Fibroblast of upper back skin (primary cell): ENCODE measurements around the gene ADAD1.
"Not testable (repeated sequence)": the region's sequence is repeated elsewhere in the genome, so short reads cannot be mapped to it uniquely, and the experiment has no call there.

Experiments used
- DNase-seq: peaks from one replicate; pipeline ENCODE4 v3.0.0-alpha.2; 2013

ADAD1 gene

DNA sequence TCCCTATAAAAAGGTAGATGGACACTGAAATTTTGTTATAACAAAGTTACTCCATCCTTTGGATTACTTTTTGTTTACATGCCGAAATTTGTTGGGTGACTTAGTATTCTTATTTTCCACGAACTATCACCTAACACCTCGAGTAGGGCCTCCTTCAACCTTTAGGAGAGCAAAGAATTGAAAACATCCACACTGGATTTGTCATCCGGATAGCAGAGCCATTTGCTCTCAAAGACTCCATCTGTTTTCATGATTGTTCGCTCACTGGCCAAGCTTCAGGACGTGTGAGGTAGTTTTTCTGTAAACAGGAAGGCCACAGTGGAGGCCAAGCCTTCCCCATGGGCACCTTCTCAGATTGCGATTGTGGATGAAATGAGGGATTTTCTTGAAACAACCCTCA lies at the start of gene ADAD1:
TSS of gene ADAD1 (plus strand) at position 301 of the 400 bp plus-strand sequence. CDS start 1,059 bp downstream, outside the sequence.
- no peak for DNase-seq

DNA sequence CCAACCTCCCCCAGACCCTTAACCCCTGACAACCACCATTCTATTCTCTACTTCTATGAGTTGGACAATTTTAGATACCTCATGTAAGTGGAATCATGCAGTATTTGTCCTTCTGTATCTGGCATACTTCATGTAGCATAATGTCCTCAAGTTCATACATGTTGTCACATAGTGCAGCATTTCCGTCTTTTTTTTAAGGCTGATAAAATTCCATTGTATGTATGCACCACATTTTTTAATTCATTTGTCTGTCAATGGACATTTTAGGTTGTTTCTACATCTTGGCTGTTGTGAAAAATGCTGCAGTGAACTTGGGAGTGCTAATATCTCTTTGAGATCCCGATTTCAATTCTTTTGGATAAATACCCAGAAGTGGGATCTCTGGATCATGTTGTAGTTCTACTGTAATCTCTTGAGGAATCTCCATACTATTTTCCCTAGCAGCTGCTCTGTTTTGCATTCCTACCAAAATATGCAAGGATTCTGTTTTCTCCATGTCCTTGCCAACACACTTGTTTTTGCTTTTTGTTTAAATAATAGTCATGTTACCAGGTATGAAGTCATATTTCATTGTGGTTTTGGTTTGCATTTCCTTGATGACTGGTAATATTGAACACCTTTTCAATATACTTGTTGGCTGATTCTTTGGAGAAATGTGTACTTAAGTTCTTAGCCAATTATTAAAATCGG lies 48.8 kb upstream of the ADAD1 start:
- peak; percentile 51 for DNase-seq

DNA sequence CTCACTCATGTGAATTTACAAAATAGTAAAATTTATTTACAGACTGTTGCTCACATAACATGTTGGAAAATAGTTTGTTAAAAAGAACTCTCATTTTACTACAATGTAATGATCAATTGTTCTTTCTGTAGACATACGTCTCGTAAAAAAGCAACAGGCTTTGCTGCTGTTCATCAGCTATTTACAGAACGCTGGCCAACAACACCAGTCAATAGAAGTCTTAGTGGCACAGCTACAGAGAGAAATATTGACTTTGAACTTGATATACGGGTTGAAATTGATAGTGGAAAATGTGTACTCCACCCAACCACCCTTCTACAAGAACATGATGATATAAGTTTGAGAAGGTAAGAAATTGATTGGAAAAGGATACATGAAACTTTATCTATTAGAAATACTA lies 47.6 kb upstream of the ADAD1 start:
- DNase-seq, result no peak

DNA sequence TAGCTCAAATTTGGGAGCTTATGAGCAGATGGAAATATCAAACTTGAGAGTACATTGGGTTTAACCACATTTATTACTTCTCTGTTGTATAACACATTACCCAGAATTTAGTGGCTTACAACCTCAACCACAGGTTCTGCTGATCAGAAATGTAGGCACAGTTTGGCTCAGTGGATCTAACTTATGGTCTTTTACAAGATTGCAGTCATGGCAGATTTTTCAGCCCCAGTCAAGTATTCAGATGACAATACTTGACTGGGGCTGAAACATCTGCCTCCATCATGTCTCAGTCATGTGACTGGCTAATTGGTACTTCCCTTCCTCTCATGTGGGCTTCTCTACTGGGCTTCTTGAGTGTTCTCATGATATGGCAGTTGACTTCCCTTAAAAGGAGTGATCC lies 44.0 kb upstream of the ADAD1 start:
- DNase-seq, result no peak

DNA sequence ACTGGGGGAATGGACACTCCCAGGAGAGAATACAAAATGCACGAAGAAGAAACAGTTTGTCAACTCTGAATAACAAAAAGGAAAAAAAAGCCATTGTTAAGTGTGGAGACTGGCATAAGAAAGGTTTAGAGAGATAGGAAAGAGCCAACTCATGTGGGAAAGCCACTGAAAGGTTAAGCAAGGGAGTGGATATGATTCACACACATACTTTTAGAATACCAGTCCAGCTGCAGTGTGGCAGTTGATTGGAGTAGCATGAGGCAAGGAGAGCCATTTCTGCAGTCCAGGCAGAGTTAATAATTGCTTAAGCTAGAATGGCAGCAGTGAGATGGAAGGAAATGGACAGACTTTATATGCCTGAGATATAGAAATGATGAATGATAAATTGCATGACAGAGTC lies 36.9 kb upstream of the ADAD1 start:
- DNase-seq, result peak; percentile 61

GRCh38 chr4:122346036-122346435 lies 32.8 kb upstream of the ADAD1 start:
- DNase-seq, result peak; percentile 28

GRCh38 chr4:122346503-122346902 lies 32.3 kb upstream of the ADAD1 start:
- DNase-seq, result no peak

DNA sequence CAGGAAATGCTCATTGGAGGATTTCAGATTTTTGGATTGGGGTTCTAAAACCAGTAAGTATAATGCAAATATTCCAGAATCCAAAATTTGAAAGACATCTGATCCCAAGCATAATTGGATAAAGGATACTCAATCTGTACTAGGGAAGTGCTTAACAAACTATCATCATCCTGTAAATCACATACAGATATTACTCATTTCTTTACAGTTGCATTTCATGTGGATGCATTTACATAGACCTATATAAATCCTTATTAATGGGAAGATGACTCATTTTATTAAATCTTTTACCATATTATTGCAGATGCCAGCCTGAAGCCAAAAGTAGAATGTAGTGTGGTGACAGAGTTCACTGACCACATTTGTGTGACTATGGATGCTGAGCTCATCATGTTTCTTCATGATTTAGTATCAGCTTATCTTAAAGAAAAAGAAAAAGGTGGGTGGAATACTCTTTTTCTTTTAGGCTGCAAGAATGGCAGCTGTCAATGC lies 22.4 kb upstream of the ADAD1 start:
- DNase-seq, result no peak

- DNase-seq, result peak; percentile 8
Observed at GRCh38 chr4:122360754-122361153, 18.1 kb upstream of the ADAD1 start.

GRCh38 chr4:122364700-122365404 lies 14.0 kb upstream of the ADAD1 start:
- no peak for DNase-seq

GRCh38 chr4:122368786-122369185 lies 10.0 kb upstream of the ADAD1 start:
- not testable (repeated sequence) for DNase-seq

GRCh38 chr4:122377352-122377751 lies 1.5 kb upstream of the ADAD1 start:
- no peak for DNase-seq

DNA sequence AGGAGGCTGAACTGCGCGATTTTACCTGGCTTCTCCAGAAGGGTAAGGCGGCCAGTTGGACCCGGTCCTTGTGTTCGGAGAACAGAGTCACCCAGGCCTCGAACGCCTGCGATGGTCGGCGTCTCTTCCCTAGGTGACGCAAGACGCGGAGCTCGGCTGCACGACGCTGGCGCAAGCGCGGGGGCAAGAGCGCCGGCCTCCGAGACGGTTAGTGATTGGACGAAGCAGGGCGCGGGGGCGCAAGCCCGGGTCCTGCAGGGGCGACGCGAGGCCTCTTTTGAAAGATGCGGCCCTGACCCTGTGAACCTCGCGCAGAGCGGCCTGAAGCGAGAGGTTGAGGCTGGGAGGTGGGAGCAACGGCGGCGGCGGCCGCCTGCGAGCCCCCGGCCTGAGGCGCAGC lies 428 bp downstream of the ADAD1 start:
- DNase-seq, result no peak

DNA sequence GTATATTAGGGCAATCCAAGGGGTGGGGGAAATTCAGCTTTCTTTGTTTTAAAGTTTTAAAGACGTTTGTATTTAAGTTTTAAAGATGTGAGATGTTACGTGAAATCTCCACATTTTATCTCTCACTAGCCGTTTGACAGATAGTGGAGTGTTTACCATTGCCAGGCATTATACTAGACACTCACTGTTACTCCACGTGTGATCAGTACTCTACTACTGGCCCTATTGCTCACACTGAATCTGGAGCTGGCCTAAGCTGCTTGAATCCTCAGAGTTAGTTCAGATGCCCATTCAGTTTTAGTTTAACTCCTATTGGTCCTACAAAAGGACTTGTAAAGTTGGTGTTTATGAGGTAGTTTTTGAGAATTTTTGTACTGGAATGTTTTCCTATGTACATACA lies 4.5 kb downstream of the ADAD1 start:
- DNase-seq, result no peak

- no peak for DNase-seq
Observed at GRCh38 chr4:122384245-122384644, 5.4 kb downstream of the ADAD1 start.

DNA sequence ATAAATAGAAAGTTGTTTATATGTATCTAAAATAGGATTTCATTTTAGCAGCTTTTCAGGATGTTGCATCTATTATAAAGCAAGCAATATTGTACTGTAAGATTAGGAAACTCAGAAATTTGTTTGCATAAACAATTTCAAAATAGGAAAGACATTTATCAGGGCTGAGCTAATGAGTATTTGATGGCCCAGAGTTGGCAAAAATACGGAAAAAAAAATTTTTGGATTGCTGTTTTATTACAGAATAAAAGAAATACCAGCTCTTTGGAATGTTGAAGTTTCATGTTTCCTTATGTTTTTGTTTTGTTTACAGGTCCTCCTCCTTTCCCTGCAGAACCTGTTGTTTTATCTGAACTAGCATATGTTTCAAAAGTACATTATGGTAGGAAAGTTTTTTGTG lies 14.5 kb downstream of the ADAD1 start:
- DNase-seq, result no peak

- DNase-seq, result no peak
Observed at GRCh38 chr4:122403861-122404260, 25.1 kb downstream of the ADAD1 start.

GRCh38 chr4:122412547-122412946 lies 33.7 kb downstream of the ADAD1 start:
- DNase-seq, result peak; percentile 3

GRCh38 chr4:122423246-122423645 lies 44.4 kb downstream of the ADAD1 start:
- peak; percentile 62 for DNase-seq

- no peak for DNase-seq
Observed at GRCh38 chr4:122431351-122431750, 52.5 kb downstream of the ADAD1 start.

- no peak for DNase-seq
Observed at GRCh38 chr4:122434285-122434684, 55.5 kb downstream of the ADAD1 start.

DNA sequence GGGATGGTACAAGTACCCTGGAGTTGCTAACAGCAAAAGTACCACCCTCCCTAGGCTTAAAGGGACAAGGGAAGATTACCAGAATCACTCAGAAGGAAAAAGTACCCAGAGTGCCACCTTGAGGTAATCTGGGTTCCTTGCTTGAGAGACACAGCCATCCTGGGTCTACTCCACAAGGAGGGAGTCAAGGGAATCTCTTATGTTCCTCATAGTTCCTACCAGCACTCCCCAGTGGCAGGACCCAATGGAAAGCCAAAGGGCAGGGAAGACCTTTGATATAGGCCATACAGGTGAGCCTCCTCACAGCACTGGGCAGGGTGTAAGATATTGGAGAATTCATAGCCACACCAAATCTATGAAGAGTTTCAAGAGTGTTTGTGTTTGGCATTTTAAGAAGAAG lies 72.0 kb downstream of the ADAD1 start:
- DNase-seq, result peak; percentile 7

- DNase-seq, result no peak
Observed at GRCh38 chr4:122453384-122453995, 74.7 kb downstream of the ADAD1 start.
